ENCODE measurements around the gene MTOR.

DNA sequence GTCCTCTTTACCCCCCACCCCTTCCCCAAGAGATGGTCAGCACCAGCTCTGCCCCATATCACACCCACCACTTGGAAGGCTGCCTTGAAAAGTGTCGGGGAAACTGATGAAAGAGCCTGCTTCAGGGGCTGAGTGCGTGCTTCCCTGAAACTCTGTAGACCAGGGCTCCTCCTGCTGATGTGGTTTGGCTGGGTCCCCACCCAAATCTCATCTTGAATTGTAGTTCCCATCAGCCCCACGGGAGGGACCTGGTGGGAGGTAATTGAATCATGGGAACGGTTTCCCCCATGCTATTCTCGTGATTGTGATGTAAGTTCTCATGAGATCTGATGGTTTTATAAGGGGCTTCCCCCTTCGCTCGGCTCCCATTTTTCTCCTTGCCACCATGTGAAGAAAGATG is 47.0 kb upstream of the MTOR start:
- TF ChIP-seq ATF3 (IDR thresholded peaks at IDR 0.05; ENCODE audit: insufficient read depth, low read depth, low read length) (no peak), ZNF274 (IDR thresholded peaks at IDR 0.05; ENCODE audit: borderline replicate concordance, extremely low read depth, low read length) (no peak), CTCF (IDR thresholded peaks at IDR 0.05; ENCODE audit: control extremely low read depth in 1 of 3, insufficient read depth in 1 of 3, low read depth in 1 of 3, low read length in 3 of 3) (no peak), JUN (IDR thresholded peaks at IDR 0.05; ENCODE audit: low read depth, low read length) (no peak), RFX5 (IDR thresholded peaks at IDR 0.05; ENCODE audit: borderline replicate concordance, low read depth, low read length) (no peak), SUZ12 (IDR thresholded peaks at IDR 0.05; ENCODE audit: low read length) (no peak), MAFK (IDR thresholded peaks at IDR 0.05; ENCODE audit: low read depth, low read length) (no peak)

Data from H1 (cell line).